ENCODE results near the gene TMEM88.

TMEM88 gene

GRCh38 chr17:7837408-7838088, 17.3 kb upstream of the TMEM88 start:
- 0 out of 2 replicates have a peak, but pooled peaks have one; percentile 49 for TF ChIP-seq ZFP3 (CRISPR knock-in tag; IDR thresholded peaks at IDR 0.05)
- no peak for TF ChIP-seq ZNF8 (CRISPR knock-in tag; IDR thresholded peaks at IDR 0.05)
- no peak for ATAC-seq

GRCh38 chr17:7838090-7839075, 16.5 kb upstream of the TMEM88 start:
- TF ChIP-seq SNAI2 (CRISPR knock-in tag; IDR thresholded peaks at IDR 0.05) (no peak), TSHZ2 (CRISPR knock-in tag; IDR thresholded peaks at IDR 0.05) (no peak), ZNF8 (CRISPR knock-in tag; IDR thresholded peaks at IDR 0.05) (no peak), RARB (CRISPR knock-in tag; IDR thresholded peaks at IDR 0.05) (no peak), CSRNP3 (CRISPR knock-in tag; IDR thresholded peaks at IDR 0.05) (no peak), TCF4 (CRISPR knock-in tag; IDR thresholded peaks at IDR 0.05; ENCODE audit: borderline replicate concordance) (no peak), ZFP30 (CRISPR knock-in tag; IDR thresholded peaks at IDR 0.05) (no peak), ZNF565 (CRISPR knock-in tag; conservative IDR thresholded peaks at IDR 0.05; ENCODE audit: low read depth) (no peak), POU6F1 (CRISPR knock-in tag; IDR thresholded peaks at IDR 0.05; ENCODE audit: borderline replicate concordance, low read depth) (no peak), ZC3H10 (CRISPR knock-in tag; IDR thresholded peaks at IDR 0.05) (no peak), ESRRG (CRISPR knock-in tag; IDR thresholded peaks at IDR 0.05) (no peak), PPARA (CRISPR knock-in tag; IDR thresholded peaks at IDR 0.05; ENCODE audit: borderline replicate concordance) (no peak), GLIS3 (CRISPR knock-in tag; IDR thresholded peaks at IDR 0.05) (no peak), ZFP3 (CRISPR knock-in tag; IDR thresholded peaks at IDR 0.05) (no peak), ISL1 (CRISPR knock-in tag; IDR thresholded peaks at IDR 0.05) (no peak), BACH2 (CRISPR knock-in tag; IDR thresholded peaks at IDR 0.05; ENCODE audit: borderline replicate concordance) (no peak), ZNF70 (CRISPR knock-in tag; IDR thresholded peaks at IDR 0.05) (no peak), ARNTL (CRISPR knock-in tag; IDR thresholded peaks at IDR 0.05; ENCODE audit: borderline replicate concordance, low read depth) (no peak), PATZ1 (CRISPR knock-in tag; IDR thresholded peaks at IDR 0.05; ENCODE audit: borderline replicate concordance) (no peak)
- no peak for ATAC-seq

DNA sequence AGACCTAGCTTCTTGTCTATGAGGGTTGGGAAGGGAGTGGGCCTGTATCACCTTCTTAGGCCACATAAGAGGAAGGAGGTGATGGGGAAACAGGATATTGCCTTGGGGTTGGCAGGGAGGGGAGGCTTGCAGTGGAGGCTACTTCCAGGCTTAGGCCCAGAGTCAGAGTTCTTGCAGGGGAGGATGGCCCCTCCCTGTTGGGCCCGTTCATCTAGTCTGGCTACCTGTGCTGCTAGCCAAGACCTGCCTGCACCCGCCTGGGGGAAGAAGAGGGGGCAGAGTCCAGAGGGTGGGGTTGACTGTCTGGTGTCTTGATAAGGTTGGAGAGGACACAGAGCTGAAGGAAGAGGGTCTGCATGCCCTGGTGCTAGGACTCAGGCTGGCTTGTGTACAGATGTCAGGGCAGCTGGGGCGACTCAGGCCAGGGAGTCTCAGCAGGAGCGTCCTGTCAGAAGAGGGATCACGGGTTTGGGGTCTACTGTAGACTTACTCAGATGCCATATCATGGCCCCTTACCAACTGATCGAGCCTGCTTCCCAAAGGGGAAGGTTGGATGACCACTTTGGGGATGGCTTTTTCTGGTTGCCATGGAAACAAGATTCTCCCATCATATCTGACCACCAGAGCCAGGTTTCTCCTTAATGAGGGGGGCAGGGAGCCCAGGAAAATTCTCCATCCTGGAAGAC, 15.5 kb upstream of the TMEM88 start:
- TF ChIP-seq SNAI2 (CRISPR knock-in tag; IDR thresholded peaks at IDR 0.05): no peak
- TF ChIP-seq CSDC2 (CRISPR knock-in tag; IDR thresholded peaks at IDR 0.05): no peak
- no peak for TF ChIP-seq PPARA (CRISPR knock-in tag; IDR thresholded peaks at IDR 0.05; ENCODE audit: borderline replicate concordance)
- TF ChIP-seq ZNF70 (CRISPR knock-in tag; IDR thresholded peaks at IDR 0.05): no peak
- no peak for TF ChIP-seq GLIS3 (CRISPR knock-in tag; IDR thresholded peaks at IDR 0.05)
- TF ChIP-seq ZFP30 (CRISPR knock-in tag; IDR thresholded peaks at IDR 0.05): no peak
- no peak for TF ChIP-seq RARB (CRISPR knock-in tag; IDR thresholded peaks at IDR 0.05)
- TF ChIP-seq TOX (CRISPR knock-in tag; IDR thresholded peaks at IDR 0.05; ENCODE audit: borderline replicate concordance): no peak
- TF ChIP-seq CSRNP3 (CRISPR knock-in tag; IDR thresholded peaks at IDR 0.05): no peak
- no peak for TF ChIP-seq ZNF565 (CRISPR knock-in tag; conservative IDR thresholded peaks at IDR 0.05; ENCODE audit: low read depth)
- no peak for TF ChIP-seq CREB5 (CRISPR knock-in tag; IDR thresholded peaks at IDR 0.05; ENCODE audit: low read depth)
- no peak for ATAC-seq
